Neural crest cell (in vitro differentiated cells): Measurements from ENCODE around the gene BCAM. TPM values are rescaled to one million over a fixed set of nuclear protein-coding genes. Genes with fewer than 3 reads are reported as not detected.

Experiments
- DNase-seq: peaks from one replicate; pipeline ENCODE4 v3.0.0; 2021; ENCODE audit warnings: low read depth, mixed read lengths, low spot score
- H3K27ac Mint-ChIP-seq: one replicate; pipeline ENCODE4 v1.8.0; 2021; ENCODE audit warnings: mild to moderate bottlenecking, mixed read lengths; ENCODE audit not compliant: unreplicated experiment
- H3K27me3 Mint-ChIP-seq: 2 replicates; pipeline ENCODE4 v1.8.0; 2021; ENCODE audit warnings: low read depth, mild to moderate bottlenecking, mixed read lengths
- H3K36me3 Mint-ChIP-seq: 2 replicates; pipeline ENCODE4 v1.8.0; 2021; ENCODE audit warnings: low read depth, mild to moderate bottlenecking, mixed read lengths
- H3K4me1 Mint-ChIP-seq: 2 replicates; pipeline ENCODE4 v1.8.0; 2021; ENCODE audit warnings: mixed read lengths
- H3K4me3 Mint-ChIP-seq: one replicate; pipeline ENCODE4 v1.8.0; 2021; ENCODE audit warnings: mild to moderate bottlenecking, mixed read lengths
- H3K9me3 Mint-ChIP-seq: 2 replicates; pipeline ENCODE4 v1.8.0; 2021; ENCODE audit warnings: mixed read lengths
- total RNA-seq: library from RNA; stranded (reverse); gene quantifications from 2 replicates; pipeline ENCODE4 v1.2.1, GENCODE V29; 2021
- TF ChIP-seq, protein P1 (sequence below): fragments of 200-600 bp; sonication (generic); conservative IDR thresholded peaks from 2 replicates; pipeline ENCODE4 v1.5.0; 2021; ENCODE audit warnings: antibody characterized with exemption, mild to moderate bottlenecking

BCAM gene
- total RNA-seq, 1 donor from 2014 or later: 5.5 TPM

DNA sequence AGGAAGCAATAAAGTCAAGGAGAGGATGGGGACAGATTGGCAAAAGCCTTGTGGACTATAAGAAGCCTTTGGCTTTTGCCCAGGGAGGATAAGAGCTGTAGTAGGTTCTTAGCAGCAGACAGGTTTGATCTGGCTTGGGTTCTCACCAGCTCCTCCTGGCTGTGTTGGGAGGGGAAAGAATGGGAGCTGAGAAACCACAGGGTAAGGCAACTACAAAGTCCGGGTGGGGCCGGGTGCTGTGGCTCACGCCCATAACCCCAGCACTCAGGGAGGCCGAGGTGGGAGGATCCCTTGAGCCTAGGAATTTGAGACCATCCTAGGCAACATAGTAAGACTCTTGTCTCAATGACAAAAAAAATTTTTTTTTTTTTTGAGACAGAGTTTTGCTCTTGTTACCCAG is 57.8 kb downstream of the BCAM start:
- DNase-seq: no peak
- H3K27ac Mint-ChIP-seq: no peak overlapping the region
- no peaks in the 10 kb centered on the region for H3K4me1 Mint-ChIP-seq
- no peaks in the 10 kb centered on the region for H3K27me3 Mint-ChIP-seq
- TF ChIP-seq, protein P1, sequence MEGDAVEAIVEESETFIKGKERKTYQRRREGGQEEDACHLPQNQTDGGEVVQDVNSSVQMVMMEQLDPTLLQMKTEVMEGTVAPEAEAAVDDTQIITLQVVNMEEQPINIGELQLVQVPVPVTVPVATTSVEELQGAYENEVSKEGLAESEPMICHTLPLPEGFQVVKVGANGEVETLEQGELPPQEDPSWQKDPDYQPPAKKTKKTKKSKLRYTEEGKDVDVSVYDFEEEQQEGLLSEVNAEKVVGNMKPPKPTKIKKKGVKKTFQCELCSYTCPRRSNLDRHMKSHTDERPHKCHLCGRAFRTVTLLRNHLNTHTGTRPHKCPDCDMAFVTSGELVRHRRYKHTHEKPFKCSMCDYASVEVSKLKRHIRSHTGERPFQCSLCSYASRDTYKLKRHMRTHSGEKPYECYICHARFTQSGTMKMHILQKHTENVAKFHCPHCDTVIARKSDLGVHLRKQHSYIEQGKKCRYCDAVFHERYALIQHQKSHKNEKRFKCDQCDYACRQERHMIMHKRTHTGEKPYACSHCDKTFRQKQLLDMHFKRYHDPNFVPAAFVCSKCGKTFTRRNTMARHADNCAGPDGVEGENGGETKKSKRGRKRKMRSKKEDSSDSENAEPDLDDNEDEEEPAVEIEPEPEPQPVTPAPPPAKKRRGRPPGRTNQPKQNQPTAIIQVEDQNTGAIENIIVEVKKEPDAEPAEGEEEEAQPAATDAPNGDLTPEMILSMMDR: no peak
- no peak overlapping the region for H3K4me3 Mint-ChIP-seq
- H3K9me3 Mint-ChIP-seq: peaks cover under 1% of the 10 kb centered on the region
- H3K36me3 Mint-ChIP-seq: peaks cover 11% of the 10 kb centered on the region

DNA sequence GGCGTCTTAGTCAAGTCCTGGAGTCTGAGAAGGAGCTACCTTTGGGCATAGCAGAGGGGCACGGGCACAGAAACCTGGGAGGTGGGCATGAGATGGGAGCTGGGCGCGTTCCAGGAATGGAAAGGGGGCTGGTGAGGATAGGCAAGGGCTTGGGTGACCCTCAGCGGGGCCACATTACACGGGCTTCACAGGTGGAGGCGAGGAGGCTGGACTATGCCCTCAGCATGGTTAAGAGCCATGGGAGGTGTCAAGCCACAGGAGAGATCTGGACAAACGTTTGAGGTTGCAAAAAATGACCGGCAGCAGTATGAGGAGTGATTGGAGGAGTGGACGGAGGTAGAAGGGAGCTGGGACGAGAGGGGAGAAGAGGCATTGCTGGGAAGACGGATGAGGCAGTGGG is 58.7 kb downstream of the BCAM start:
- Mint-ChIP-seq H3K4me3 (no peak overlapping the region), H3K27me3 (no peaks in the 10 kb centered on the region), H3K9me3 (no peaks in the 10 kb centered on the region), H3K36me3 (peaks cover 13% of the 10 kb centered on the region), H3K27ac (peak overlapping the region; percentile 24), H3K4me1 (no peaks in the 10 kb centered on the region)
- no peak for DNase-seq
- TF ChIP-seq, protein P1: no peak

DNA sequence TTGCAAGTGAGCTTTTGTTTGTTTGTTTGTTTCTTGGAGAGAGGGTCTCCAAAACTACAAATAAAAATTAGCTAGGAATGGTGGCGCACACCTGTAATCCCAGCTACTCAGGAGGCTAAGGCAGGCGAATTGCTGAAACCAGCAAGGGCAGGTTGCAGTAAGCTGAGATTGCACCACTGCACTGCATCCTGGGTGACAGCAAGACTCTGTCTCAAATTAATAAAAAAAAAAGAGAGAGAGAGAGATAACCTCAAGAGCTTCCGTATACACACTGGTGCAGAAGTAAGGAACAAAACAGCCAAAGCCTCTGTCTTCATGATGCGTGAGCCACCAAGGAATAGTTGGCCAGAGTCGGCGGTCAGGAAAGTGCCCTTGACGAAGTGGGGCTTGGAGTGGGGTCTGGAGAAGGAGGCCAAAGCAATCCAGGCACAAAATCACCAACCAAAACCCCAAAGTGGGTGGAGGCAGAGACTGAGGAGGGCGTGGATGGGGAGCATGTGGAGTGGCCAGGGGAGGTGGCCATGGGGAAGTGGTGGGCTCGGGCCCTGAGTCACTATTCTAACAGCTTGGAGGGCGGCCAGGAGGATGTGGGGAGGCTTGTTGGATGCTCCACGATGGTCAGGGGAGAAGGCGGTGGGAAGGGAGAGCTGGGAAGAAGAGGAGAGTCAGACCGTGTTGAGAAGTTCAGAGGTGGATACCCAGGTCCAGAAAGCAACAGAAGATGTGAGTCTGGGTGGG is 61.0 kb downstream of the BCAM start:
- no peaks in the 10 kb centered on the region for H3K27me3 Mint-ChIP-seq
- TF ChIP-seq, protein P1: no peak
- H3K4me3 Mint-ChIP-seq: no peak overlapping the region
- peaks cover 17% of the 10 kb centered on the region for H3K36me3 Mint-ChIP-seq
- no peaks in the 10 kb centered on the region for H3K4me1 Mint-ChIP-seq
- no peaks in the 10 kb centered on the region for H3K9me3 Mint-ChIP-seq
- H3K27ac Mint-ChIP-seq: peak overlapping the region; percentile 91
- DNase-seq: no peak

Other genes starting within 250 kb of the BCAM start
- not detected in 2 replicates for gene IGSF23, start 195.5 kb upstream of the BCAM start, total RNA-seq
- 20.4 and 22.5 TPM in 2 replicates for gene PVR, start 165.2 kb upstream of the BCAM start, total RNA-seq
- 5.0 and 6.1 TPM in 2 replicates for gene CEACAM19, start 137.6 kb upstream of the BCAM start, total RNA-seq
- not detected in 2 replicates for gene CEACAM16, start 110.0 kb upstream of the BCAM start, total RNA-seq
- gene BCL3, start 60.4 kb upstream of the BCAM start, total RNA-seq: 2.2 TPM in 2 replicates
- not detected in 2 replicates for gene CBLC, start 31.2 kb upstream of the BCAM start, total RNA-seq
- gene NECTIN2, start 37.2 kb downstream of the BCAM start, total RNA-seq: 76.2 and 78.5 TPM in 2 replicates
- 141 and 147 TPM in 2 replicates for gene TOMM40, start 82.2 kb downstream of the BCAM start, total RNA-seq
- gene APOE, start 96.7 kb downstream of the BCAM start, total RNA-seq: 12.2 and 13.1 TPM in 2 replicates
- gene APOC1, start 105.5 kb downstream of the BCAM start, total RNA-seq: 24.9 and 25.4 TPM in 2 replicates
- not detected in 2 replicates for gene APOC4, start 133.1 kb downstream of the BCAM start, total RNA-seq
- not detected in 2 replicates for gene APOC2, start 136.9 kb downstream of the BCAM start, total RNA-seq
- gene CLPTM1, start 146.3 kb downstream of the BCAM start, total RNA-seq: 89.9 and 93.2 TPM in 2 replicates
- gene RELB, start 192.4 kb downstream of the BCAM start, total RNA-seq: 2.9 and 3.1 TPM in 2 replicates
- gene CLASRP, start 229.9 kb downstream of the BCAM start, total RNA-seq: 119 and 121 TPM in 2 replicates